Measurements from ENCODE around the gene ADSL.

Gene ADSL

GRCh38 chr22:40305625-40306024, 40.7 kb upstream of the ADSL start:
- no peaks in the 10 kb centered on the region for H3K27me3 ChIP-seq (ENCODE audit: low read depth, low read length)
- H3K79me2 ChIP-seq (ENCODE audit: low read length): no peaks in the 10 kb centered on the region
- no peak overlapping the region for H3K27ac ChIP-seq (ENCODE audit: low read length)
- no peaks in the 10 kb centered on the region for H3K9me3 ChIP-seq (ENCODE audit: insufficient read depth, low read length)
- peaks cover 22% of the 10 kb centered on the region for H3K4me1 ChIP-seq (ENCODE audit: low read length)
- H3K36me3 ChIP-seq (replicated peaks; ENCODE audit: low read depth, low read length): peaks cover 43% of the 10 kb centered on the region
- TF ChIP-seq, protein P1, sequence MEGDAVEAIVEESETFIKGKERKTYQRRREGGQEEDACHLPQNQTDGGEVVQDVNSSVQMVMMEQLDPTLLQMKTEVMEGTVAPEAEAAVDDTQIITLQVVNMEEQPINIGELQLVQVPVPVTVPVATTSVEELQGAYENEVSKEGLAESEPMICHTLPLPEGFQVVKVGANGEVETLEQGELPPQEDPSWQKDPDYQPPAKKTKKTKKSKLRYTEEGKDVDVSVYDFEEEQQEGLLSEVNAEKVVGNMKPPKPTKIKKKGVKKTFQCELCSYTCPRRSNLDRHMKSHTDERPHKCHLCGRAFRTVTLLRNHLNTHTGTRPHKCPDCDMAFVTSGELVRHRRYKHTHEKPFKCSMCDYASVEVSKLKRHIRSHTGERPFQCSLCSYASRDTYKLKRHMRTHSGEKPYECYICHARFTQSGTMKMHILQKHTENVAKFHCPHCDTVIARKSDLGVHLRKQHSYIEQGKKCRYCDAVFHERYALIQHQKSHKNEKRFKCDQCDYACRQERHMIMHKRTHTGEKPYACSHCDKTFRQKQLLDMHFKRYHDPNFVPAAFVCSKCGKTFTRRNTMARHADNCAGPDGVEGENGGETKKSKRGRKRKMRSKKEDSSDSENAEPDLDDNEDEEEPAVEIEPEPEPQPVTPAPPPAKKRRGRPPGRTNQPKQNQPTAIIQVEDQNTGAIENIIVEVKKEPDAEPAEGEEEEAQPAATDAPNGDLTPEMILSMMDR (IDR thresholded peaks at IDR 0.05; ENCODE audit: low read depth, low read length): no peak
- no peak for TF ChIP-seq EZH2phosphoT487 (IDR thresholded peaks at IDR 0.05; ENCODE audit: low read depth)
- H3K4me3 ChIP-seq (ENCODE audit: low read length): no peak overlapping the region
- no peak overlapping the region for H3K4me2 ChIP-seq (ENCODE audit: low read length)
- peaks cover 16% of the 10 kb centered on the region for H4K20me1 ChIP-seq (ENCODE audit: insufficient read depth, low read length)
- H2AFZ ChIP-seq (ENCODE audit: low read depth, low read length): no peak overlapping the region
- no peak overlapping the region for H3K9ac ChIP-seq (ENCODE audit: low read length)

DNA sequence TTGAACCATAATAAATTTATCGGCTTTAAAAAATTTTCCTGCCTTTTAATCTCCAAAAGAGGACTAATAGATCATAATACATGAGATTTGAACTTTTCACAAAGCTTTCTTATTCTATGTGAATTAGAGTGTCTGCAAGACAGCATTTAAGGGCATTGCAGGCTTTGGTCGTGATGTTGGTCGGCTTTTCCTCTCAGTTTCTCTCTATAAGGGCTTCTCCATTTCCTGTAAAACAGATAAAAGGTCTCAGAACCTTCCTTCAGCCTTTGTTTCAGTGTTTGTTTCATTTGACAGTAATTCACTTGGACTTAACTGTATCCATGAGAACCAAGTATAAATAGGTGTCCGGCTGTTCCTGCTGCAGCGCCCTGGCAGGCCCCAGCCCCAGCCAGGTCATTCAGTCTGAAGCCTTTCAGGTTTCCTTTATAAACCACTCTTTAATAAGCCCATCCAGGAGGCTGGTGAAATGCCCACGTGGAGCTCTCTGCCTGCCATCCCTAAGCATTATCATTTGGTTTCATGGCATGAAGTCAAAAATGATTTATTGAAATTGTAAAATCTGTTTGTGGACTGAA, 37.2 kb upstream of the ADSL start:
- H3K27ac ChIP-seq (ENCODE audit: low read length): no peak overlapping the region
- no peak for TF ChIP-seq EZH2phosphoT487 (IDR thresholded peaks at IDR 0.05; ENCODE audit: low read depth)
- TF ChIP-seq, protein P1 (IDR thresholded peaks at IDR 0.05; ENCODE audit: low read depth, low read length): no peak
- no peaks in the 10 kb centered on the region for H3K27me3 ChIP-seq (ENCODE audit: low read depth, low read length)
- H3K36me3 ChIP-seq (replicated peaks; ENCODE audit: low read depth, low read length): peaks cover 50% of the 10 kb centered on the region
- H3K4me3 ChIP-seq (ENCODE audit: low read length): no peak overlapping the region
- H2AFZ ChIP-seq (ENCODE audit: low read depth, low read length): no peak overlapping the region
- no peaks in the 10 kb centered on the region for H3K79me2 ChIP-seq (ENCODE audit: low read length)
- peaks cover 15% of the 10 kb centered on the region for H3K4me1 ChIP-seq (ENCODE audit: low read length)
- H3K9ac ChIP-seq (ENCODE audit: low read length): no peak overlapping the region
- no peaks in the 10 kb centered on the region for H3K9me3 ChIP-seq (ENCODE audit: insufficient read depth, low read length)
- peaks cover 20% of the 10 kb centered on the region for H4K20me1 ChIP-seq (ENCODE audit: insufficient read depth, low read length)
- no peak overlapping the region for H3K4me2 ChIP-seq (ENCODE audit: low read length)

GRCh38 chr22:40309631-40310030, 36.7 kb upstream of the ADSL start:
- H3K27me3 ChIP-seq (ENCODE audit: low read depth, low read length): no peaks in the 10 kb centered on the region
- H3K36me3 ChIP-seq (replicated peaks; ENCODE audit: low read depth, low read length): peaks cover 55% of the 10 kb centered on the region
- no peaks in the 10 kb centered on the region for H3K79me2 ChIP-seq (ENCODE audit: low read length)
- no peak overlapping the region for H3K9ac ChIP-seq (ENCODE audit: low read length)
- H3K27ac ChIP-seq (ENCODE audit: low read length): no peak overlapping the region
- peaks cover 20% of the 10 kb centered on the region for H4K20me1 ChIP-seq (ENCODE audit: insufficient read depth, low read length)
- H3K4me1 ChIP-seq (ENCODE audit: low read length): peaks cover 15% of the 10 kb centered on the region
- no peak overlapping the region for H3K4me2 ChIP-seq (ENCODE audit: low read length)
- TF ChIP-seq EZH2phosphoT487 (IDR thresholded peaks at IDR 0.05; ENCODE audit: low read depth): no peak
- TF ChIP-seq, protein P1 (IDR thresholded peaks at IDR 0.05; ENCODE audit: low read depth, low read length): no peak
- no peak overlapping the region for H2AFZ ChIP-seq (ENCODE audit: low read depth, low read length)
- no peaks in the 10 kb centered on the region for H3K9me3 ChIP-seq (ENCODE audit: insufficient read depth, low read length)
- H3K4me3 ChIP-seq (ENCODE audit: low read length): no peak overlapping the region

DNA sequence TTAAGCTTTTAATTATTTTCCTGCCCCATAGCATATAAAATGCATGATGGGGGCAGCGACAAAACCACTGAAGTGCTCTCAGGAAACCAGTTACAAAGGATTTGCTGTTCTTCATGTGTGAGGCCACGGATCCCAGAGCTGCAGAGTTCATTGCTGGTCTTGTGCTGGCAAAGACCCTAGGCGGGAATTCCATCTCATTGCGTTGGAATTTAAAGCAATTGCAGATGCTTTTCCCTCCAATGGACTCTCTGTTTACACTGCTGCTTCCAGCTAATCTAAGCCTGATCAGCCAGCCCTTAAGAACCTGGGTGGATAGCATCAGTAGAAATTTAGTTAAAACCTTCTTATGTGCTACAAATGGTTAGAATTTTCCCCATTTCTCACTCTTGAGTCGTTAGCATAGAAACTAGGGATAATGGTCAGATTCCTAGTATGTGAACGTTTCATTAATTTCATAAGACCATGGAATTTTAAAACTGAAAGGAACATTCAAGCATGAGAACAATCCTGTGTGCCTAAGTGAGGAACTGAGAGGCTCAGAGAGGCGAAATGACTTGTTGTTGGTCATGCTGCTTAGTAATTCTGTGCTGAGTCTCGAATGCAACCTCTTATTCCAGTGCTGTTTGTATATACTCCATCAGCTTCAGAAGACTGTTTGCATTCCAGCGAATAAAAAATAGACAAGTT, 36.1 kb upstream of the ADSL start:
- Histone ChIP-seq H3K4me1 (ENCODE audit: low read length) (peaks cover 15% of the 10 kb centered on the region), H3K4me3 (ENCODE audit: low read length) (no peak overlapping the region), H3K9ac (ENCODE audit: low read length) (no peak overlapping the region), H3K79me2 (ENCODE audit: low read length) (no peaks in the 10 kb centered on the region), H3K27ac (ENCODE audit: low read length) (no peak overlapping the region), H3K27me3 (ENCODE audit: low read depth, low read length) (no peaks in the 10 kb centered on the region), H4K20me1 (ENCODE audit: insufficient read depth, low read length) (peaks cover 20% of the 10 kb centered on the region), H3K36me3 (replicated peaks; ENCODE audit: low read depth, low read length) (peaks cover 59% of the 10 kb centered on the region), H3K9me3 (ENCODE audit: insufficient read depth, low read length) (no peaks in the 10 kb centered on the region), H2AFZ (ENCODE audit: low read depth, low read length) (no peak overlapping the region), H3K4me2 (ENCODE audit: low read length) (peak overlapping the region; percentile 30)
- TF ChIP-seq, protein P1 (IDR thresholded peaks at IDR 0.05; ENCODE audit: low read depth, low read length): no peak
- TF ChIP-seq EZH2phosphoT487 (IDR thresholded peaks at IDR 0.05; ENCODE audit: low read depth): no peak
